ENCODE results near the gene AMH.

AMH gene

GRCh38 chr19:2251106-2252054, 2.3 kb downstream of the AMH start:
- peaks cover 12% of the 10 kb centered on the region for H3K9me3 ChIP-seq (ENCODE audit: low read length)
- H2AFZ ChIP-seq (ENCODE audit: low read depth, low read length): no peak overlapping the region
- H3K36me3 ChIP-seq (ENCODE audit: insufficient read depth, low read length): peaks cover 43% of the 10 kb centered on the region
- H3K4me1 ChIP-seq (ENCODE audit: insufficient read depth, low read length): no peaks in the 10 kb centered on the region
- H3K4me3 ChIP-seq (ENCODE audit: low read length): no peak overlapping the region
- no peaks in the 10 kb centered on the region for H3K27me3 ChIP-seq (ENCODE audit: insufficient read depth, low read length)

DNA sequence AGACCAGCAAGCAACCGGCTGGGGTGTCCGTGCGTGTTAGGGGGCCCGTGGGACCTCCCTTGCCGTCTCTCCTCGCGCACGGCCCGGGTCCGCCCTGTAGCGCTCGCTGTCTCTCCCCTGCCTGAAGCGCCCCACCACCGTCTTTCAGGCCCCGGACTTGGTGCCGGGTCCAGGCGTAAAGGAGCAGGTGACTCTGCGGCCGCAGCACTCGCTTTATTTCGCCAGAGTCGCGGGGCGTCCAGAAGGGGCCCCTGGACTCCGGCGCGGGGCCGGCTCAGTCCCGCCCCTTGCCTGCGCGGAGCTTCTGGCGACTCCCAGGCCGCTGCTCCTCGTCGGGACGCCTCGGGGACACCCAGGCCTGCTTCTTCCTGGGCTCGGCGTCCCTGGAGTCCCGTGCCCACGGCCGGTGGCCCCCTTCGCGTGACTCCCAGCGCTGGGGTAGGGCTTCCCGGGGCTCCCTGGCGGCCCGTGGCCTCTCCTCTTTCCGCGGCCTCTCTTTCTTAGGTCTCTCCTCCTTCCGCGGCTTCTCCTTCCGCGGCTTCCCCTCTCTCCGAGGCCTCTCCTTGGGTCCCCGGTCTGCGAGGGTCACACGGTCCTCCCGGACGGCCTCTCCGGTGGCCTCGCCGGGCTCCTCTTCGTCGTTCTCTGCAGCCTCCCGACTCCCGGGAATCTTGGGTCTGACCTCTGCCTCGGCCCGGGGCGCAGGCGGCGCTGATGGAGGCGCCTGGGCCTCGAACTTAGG, 3.1 kb downstream of the AMH start:
- Histone ChIP-seq H3K4me1 (ENCODE audit: insufficient read depth, low read length) (no peaks in the 10 kb centered on the region), H2AFZ (ENCODE audit: low read depth, low read length) (no peak overlapping the region), H3K9me3 (ENCODE audit: low read length) (peaks cover 12% of the 10 kb centered on the region), H3K36me3 (ENCODE audit: insufficient read depth, low read length) (peaks cover 34% of the 10 kb centered on the region), H3K27me3 (ENCODE audit: insufficient read depth, low read length) (no peaks in the 10 kb centered on the region), H3K4me3 (ENCODE audit: low read length) (no peak overlapping the region)

DNA sequence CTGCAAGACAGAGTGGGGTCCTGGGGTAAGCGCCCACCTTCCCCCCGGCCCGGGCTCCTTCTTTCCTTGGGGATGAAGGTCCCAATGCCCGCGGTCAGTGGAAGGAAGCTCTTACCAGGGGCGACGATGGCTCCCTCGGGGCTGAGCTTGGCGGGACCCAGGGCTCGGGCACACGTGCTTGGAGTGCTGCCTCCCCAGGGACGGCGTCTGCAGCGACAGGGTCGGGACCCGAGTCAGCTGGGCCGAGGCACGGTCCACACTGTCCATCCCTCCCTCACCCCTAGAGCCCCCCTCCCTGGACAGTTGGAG, 3.6 kb downstream of the AMH start:
- H3K4me1 ChIP-seq (ENCODE audit: insufficient read depth, low read length): no peaks in the 10 kb centered on the region
- no peaks in the 10 kb centered on the region for H3K27me3 ChIP-seq (ENCODE audit: insufficient read depth, low read length)
- H3K36me3 ChIP-seq (ENCODE audit: insufficient read depth, low read length): peaks cover 29% of the 10 kb centered on the region
- H3K4me3 ChIP-seq (ENCODE audit: low read length): no peak overlapping the region
- no peak overlapping the region for H2AFZ ChIP-seq (ENCODE audit: low read depth, low read length)
- peaks cover 12% of the 10 kb centered on the region for H3K9me3 ChIP-seq (ENCODE audit: low read length)

DNA sequence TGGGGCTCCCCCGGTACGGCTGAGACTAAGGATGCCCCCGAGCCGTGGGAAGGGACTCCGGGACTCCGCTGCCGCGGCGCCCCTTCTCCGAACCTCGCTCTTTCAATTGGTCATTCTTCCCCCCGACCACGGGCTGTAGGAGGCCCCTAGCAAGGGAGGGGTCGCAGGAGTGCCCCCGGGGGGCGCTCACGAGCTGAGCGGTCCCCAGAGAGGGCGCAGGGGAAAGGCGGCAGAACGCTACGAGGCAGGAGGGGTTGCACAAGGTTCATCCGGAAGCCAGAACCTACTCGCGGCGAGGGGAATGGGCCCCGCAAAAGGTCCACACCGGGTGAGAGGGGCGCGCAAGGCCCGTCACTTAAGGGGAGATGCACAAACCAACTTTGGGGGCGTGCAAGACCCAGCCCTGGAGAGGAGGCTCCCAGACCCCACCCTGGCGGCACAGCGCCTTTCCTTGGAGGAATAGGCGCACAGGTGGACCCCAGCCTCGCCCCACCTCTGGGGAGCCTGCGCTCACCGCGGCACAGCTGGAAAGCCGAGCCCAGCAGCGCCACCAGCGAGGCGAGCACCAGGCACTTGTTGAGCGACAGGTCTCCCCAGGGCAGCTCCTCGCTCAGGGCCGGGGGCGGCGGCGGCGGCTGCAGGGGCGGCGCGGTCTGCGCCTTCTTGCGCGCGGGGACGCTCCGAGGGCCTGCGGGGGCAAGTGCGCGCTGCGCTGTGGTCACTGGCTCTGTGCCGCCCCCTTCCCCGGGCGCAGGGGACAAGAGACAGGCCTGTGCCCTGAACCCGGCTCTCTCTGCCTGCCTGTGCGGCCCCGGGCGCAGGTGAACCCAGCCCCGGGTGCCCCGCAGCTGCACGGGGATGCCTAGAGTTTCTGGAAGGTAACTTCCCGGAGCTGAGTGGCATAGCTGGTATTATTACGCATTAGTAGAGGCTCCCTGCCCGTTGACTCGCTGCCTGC, 4.3 kb downstream of the AMH start:
- Histone ChIP-seq H3K4me3 (ENCODE audit: low read length) (no peak overlapping the region), H2AFZ (ENCODE audit: low read depth, low read length) (no peak overlapping the region), H3K4me1 (ENCODE audit: insufficient read depth, low read length) (no peaks in the 10 kb centered on the region), H3K27me3 (ENCODE audit: insufficient read depth, low read length) (no peaks in the 10 kb centered on the region), H3K36me3 (ENCODE audit: insufficient read depth, low read length) (peaks cover 28% of the 10 kb centered on the region), H3K9me3 (ENCODE audit: low read length) (peaks cover 12% of the 10 kb centered on the region)

- Histone ChIP-seq H3K4me3 (ENCODE audit: low read length) (no peak overlapping the region), H3K27me3 (ENCODE audit: insufficient read depth, low read length) (peaks cover under 1% of the 10 kb centered on the region), H3K36me3 (ENCODE audit: insufficient read depth, low read length) (peaks cover 19% of the 10 kb centered on the region), H2AFZ (ENCODE audit: low read depth, low read length) (no peak overlapping the region), H3K9me3 (ENCODE audit: low read length) (peaks cover 12% of the 10 kb centered on the region), H3K4me1 (ENCODE audit: insufficient read depth, low read length) (no peaks in the 10 kb centered on the region)
These were observed 5.1 kb downstream of the AMH start for GRCh38 chr19:2254064-2254872.

- Histone ChIP-seq H3K9me3 (ENCODE audit: low read length) (peaks cover 8% of the 10 kb centered on the region), H3K4me3 (ENCODE audit: low read length) (no peak overlapping the region), H3K36me3 (ENCODE audit: insufficient read depth, low read length) (peaks cover 13% of the 10 kb centered on the region), H3K4me1 (ENCODE audit: insufficient read depth, low read length) (no peaks in the 10 kb centered on the region), H3K27me3 (ENCODE audit: insufficient read depth, low read length) (peaks cover 2% of the 10 kb centered on the region), H2AFZ (ENCODE audit: low read depth, low read length) (no peak overlapping the region)
These were observed 6.2 kb downstream of the AMH start for GRCh38 chr19:2255112-2255845.

DNA sequence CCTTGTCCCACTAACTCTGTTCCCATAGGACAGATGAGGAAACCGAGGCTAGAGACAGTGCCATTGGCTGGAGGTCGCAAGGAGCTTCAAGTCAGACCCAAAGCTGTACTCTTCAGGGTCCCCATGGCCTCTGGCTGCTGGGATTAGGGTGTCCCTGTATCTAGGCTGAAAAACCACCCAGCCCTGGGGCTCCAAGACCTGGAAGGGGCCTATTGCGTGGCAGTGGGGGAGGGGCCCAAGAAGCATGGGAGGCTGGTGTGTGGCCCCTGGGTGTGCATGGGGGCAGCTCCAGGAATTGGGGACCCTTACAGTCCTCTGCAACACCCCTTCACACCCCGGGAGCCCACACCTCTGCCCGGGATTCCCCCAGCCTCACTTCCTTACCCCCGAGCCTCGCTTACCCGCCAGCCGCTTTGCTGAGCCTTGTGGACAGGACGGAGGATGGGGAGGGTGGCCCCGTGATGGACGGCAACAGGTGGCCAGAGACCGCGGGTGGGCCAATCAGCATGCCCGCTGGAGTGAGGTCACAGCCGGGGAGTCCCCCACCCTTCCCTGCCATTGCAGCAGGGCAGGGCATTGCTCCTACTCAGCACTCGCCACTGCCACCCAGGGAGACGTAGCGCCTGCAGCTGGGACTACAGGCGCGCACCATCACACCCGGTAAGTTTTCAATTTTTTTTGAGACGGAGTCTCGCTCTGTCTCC, 7.0 kb downstream of the AMH start, which contains the start of gene JSRP1:
Gene JSRP1 (minus strand): TSS at position 436 of the 704 bp plus-strand sequence. CDS start 1,103 bp downstream, outside the sequence.
- Histone ChIP-seq H3K9me3 (ENCODE audit: low read length) (peaks cover 5% of the 10 kb centered on the region), H3K4me1 (ENCODE audit: insufficient read depth, low read length) (no peaks in the 10 kb centered on the region), H2AFZ (ENCODE audit: low read depth, low read length) (no peak within 1 kb of the TSS), H3K4me3 (ENCODE audit: low read length) (no peak within 1 kb of the TSS), H3K27me3 (ENCODE audit: insufficient read depth, low read length) (peaks cover 2% of the 10 kb centered on the region), H3K36me3 (ENCODE audit: insufficient read depth, low read length) (peaks cover 7% of the 10 kb centered on the region)

DNA sequence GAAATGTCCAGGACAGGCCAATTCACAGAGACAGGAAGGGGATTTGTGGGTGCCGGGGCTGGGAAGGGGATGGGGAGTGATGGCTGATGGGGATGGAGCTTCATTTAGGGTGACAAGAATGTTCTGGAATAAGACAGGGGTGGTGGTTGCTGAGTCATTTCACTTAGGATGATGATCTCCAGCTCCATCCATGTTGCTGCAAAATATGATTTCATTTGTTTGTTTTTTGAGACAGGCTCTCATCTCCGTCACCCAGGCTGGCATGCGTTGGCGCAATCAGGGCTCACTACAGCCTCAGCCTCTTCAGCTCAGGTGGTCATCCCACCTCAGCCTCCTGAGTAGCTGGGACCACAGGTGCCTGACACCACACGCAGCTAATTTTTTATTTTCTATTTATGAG, 10.2 kb downstream of the AMH start:
- Histone ChIP-seq H3K4me1 (ENCODE audit: insufficient read depth, low read length) (no peaks in the 10 kb centered on the region), H3K4me3 (ENCODE audit: low read length) (no peak overlapping the region), H3K27me3 (ENCODE audit: insufficient read depth, low read length) (peaks cover 2% of the 10 kb centered on the region), H3K36me3 (ENCODE audit: insufficient read depth, low read length) (no peaks in the 10 kb centered on the region), H3K9me3 (ENCODE audit: low read length) (no peaks in the 10 kb centered on the region), H2AFZ (ENCODE audit: low read depth, low read length) (no peak overlapping the region)

DNA sequence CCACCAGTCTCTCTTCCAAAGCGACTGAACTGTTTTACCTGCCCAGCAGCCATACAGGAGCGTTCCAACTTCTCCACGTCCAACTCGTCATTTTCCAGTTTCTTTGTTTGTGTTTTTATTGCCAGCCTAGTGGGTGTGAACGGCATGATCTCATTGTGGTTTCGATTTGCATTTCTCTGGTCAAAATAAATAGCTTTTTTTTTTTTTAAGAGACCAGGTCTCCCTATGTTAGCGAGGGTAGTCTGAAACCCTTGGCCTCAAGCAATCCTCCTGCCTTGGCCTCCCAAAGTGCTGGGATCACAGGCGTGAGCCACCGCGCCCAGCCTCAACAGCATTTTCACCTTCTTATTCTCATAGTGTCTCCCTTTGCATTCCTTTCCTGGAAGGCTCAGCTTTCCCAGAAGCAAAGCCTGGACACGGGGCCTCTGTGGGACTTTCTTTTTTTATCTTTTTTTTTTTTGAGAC, 11.2 kb downstream of the AMH start:
- no peaks in the 10 kb centered on the region for H3K9me3 ChIP-seq (ENCODE audit: low read length)
- H3K4me3 ChIP-seq (ENCODE audit: low read length): no peak overlapping the region

DNA sequence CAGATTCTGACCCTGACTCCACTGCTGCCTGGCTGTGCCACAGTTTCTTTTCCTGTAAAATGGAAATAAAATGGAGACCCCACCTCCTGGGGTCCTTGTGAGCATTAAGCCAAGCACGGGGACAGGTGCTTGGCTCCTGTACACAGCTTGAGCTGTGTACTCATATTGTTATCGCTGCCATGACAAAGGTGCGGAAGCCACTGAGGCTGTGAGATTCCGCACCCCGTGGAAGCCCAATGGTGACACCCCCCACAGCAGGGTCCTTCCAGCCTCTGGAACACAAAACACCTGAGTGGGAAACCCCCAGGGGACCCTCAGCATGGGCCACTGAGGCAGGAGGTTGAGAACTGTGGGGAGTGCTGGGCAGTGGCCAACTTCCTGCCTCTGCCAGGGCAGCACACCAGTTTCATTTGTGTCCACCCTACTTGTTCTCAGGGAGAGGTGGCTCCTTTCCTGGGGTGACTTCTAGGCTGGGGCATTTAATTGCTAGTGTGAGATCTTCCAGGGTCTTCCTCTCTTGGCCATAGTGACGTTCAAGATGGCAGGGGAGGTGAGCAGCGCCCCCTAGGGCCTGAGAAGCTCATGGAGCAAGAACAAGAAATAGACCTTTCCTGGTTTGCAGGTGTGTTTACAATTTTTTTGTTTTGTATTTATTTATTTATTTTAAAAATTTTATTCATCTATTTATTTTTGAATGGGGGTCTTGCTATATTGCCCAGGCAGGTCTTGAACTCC, 12.5 kb downstream of the AMH start:
- Histone ChIP-seq H2AFZ (ENCODE audit: low read depth, low read length) (no peak overlapping the region), H3K27me3 (ENCODE audit: insufficient read depth, low read length) (peaks cover 2% of the 10 kb centered on the region), H3K4me3 (ENCODE audit: low read length) (no peak overlapping the region), H3K36me3 (ENCODE audit: insufficient read depth, low read length) (no peaks in the 10 kb centered on the region), H3K4me1 (ENCODE audit: insufficient read depth, low read length) (no peaks in the 10 kb centered on the region), H3K9me3 (ENCODE audit: low read length) (no peaks in the 10 kb centered on the region)

More for the DNA sequence above, 11.2 kb downstream of the AMH start:
- H3K36me3 ChIP-seq (ENCODE audit: insufficient read depth, low read length): no peaks in the 10 kb centered on the region
- H2AFZ ChIP-seq (ENCODE audit: low read depth, low read length): no peak overlapping the region
- peaks cover 2% of the 10 kb centered on the region for H3K27me3 ChIP-seq (ENCODE audit: insufficient read depth, low read length)
- H3K4me1 ChIP-seq (ENCODE audit: insufficient read depth, low read length): no peaks in the 10 kb centered on the region

All from neuron (in vitro differentiated cells).